ENCODE measurements around the gene DRC3.

Gene DRC3

DNA sequence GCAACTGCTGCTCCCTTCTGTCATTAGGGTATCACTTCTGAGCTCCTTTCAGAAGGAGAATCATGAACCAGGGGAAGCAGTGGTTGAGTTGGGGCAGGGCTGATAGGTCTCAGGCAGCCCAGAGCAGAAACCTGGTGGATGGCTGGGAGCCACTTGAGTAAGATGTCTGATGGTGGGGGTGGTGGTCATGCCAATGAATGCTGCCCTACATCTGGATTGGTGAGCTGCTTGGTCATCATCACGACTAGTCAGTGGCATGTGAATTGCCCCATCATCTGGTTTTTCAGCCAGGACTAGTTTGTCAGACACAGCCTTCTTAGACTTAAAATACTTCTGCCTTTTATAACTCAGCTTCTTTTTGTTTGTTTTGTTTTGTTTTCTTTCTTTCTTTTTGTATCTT lies 69.1 kb downstream of the DRC3 start:
- peak; percentile 45 for DNase-seq (ENCODE audit: low read depth)
- TF ChIP-seq CTCF (IDR thresholded peaks at IDR 0.05; ENCODE audit: low read length, missing control alignments): no peak
- H3K4me3 ChIP-seq (replicated peaks; ENCODE audit: low read depth, low read length): no peak overlapping the region

DNA sequence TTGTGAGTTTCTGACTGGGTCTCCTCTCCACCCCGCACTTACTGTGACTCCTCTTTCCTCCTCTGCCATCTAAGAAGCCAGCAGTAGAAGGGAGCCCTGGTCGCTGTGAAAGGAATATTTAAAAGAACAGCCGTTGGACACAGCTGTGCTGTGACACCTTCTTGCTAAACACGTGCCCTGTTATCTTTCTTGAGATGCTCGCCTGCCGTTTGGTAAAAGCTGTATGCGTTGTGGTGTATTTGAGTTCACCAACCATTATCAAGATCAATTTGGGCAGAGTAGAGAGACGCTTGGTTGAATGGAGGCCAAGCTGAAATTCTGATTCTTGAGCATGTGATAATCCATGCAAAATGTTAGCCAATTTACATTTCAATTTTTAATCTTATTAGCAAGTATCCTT lies 70.3 kb downstream of the DRC3 start:
- no peak for TF ChIP-seq CTCF (IDR thresholded peaks at IDR 0.05; ENCODE audit: low read length, missing control alignments)
- no peak overlapping the region for H3K4me3 ChIP-seq (replicated peaks; ENCODE audit: low read depth, low read length)
- DNase-seq (ENCODE audit: low read depth): no peak

- peak; percentile 37 for TF ChIP-seq CTCF (IDR thresholded peaks at IDR 0.05; ENCODE audit: low read length, missing control alignments)
- H3K4me3 ChIP-seq (replicated peaks; ENCODE audit: low read depth, low read length): no peak overlapping the region
- DNase-seq (ENCODE audit: low read depth): peak; percentile 45
Observed at GRCh38 chr17:18043491-18043890, 70.8 kb downstream of the DRC3 start.

DNA sequence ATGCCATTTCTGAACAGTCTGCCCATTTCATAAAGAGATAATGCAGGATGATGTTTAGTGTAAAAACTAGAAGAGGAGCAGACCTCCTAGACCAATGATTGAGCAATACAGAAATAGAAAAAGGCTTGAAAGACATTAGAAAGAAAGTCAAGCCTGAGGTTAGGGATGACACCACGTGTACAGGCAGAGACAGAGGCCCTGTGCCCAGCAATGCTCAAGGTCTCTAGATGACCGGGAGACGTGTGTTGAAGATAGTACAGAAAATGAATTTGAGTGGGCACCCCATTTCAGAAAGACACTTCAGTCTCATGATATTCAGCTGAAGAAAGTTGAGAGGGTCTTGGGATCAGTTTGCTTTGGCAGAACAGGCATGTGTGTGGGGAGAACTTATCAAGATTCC lies 71.9 kb downstream of the DRC3 start:
- no peak for DNase-seq (ENCODE audit: low read depth)
- TF ChIP-seq CTCF (IDR thresholded peaks at IDR 0.05; ENCODE audit: low read length, missing control alignments): no peak

DNA sequence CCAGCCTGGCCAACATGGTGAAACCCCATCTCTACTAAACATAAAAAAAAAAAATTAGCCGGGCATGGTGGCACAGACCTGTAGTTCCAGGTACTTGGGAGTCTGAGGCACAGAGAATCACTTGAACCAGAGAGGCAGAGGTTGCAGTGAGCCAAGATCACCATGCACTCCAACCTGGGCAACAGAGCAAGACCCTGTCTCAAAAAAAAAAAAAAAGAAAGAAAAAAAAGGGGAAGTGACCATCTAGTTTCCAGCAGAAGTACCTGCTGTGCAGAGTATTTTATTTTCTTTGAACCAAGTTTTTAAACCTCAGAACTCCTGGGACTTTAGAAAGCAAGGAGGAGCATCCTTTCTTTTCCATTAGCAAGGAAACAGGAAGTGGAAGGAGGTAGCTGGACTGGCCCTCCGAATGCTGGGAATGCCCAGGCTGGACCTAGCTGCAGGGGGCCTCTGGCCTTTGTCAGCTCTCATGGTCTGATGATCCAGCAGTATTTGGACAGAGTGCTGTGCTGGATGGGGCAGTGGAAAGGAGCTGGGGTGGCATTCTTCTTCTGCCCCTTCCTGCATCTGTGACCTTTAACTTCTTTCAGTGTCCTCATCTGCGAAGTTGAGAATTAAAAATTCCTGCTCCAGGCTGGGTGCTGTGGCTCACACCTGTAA lies 73.2 kb downstream of the DRC3 start:
- TF ChIP-seq CTCF (IDR thresholded peaks at IDR 0.05; ENCODE audit: low read length, missing control alignments): no peak

More for the DNA sequence above, 71.9 kb downstream of the DRC3 start:
- H3K4me3 ChIP-seq (replicated peaks; ENCODE audit: low read depth, low read length): no peak overlapping the region

GRCh38 chr17:18055597-18055996 lies 82.9 kb downstream of the DRC3 start:
- no peak for TF ChIP-seq CTCF (IDR thresholded peaks at IDR 0.05; ENCODE audit: low read length, missing control alignments)
- no peak for DNase-seq (ENCODE audit: low read depth)
- H3K4me3 ChIP-seq (replicated peaks; ENCODE audit: low read depth, low read length): no peak overlapping the region

More for the DNA sequence above, 73.2 kb downstream of the DRC3 start:
- DNase-seq (ENCODE audit: low read depth): no peak
- H3K4me3 ChIP-seq (replicated peaks; ENCODE audit: low read depth, low read length): no peak overlapping the region

DNA sequence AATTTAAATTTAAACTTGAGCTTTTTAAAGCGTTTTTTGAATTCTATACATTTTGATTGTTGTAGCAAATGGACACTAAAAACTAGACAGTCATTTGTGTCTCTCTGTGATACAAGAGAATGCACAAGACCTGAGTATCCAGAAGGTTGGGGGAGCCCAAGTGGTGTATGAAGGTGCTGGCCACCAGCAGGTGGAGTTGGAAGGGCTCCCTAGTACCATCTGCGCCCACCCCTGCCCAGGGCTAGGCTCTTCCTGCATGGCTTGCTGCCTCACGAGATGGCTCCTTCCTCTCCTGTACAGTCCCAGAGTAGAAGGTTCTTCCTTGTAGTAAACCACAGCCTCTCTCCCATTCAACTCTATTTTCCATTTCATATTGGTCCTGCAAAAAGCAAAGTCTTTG lies 83.6 kb downstream of the DRC3 start:
- no peak for TF ChIP-seq CTCF (IDR thresholded peaks at IDR 0.05; ENCODE audit: low read length, missing control alignments)
- H3K4me3 ChIP-seq (replicated peaks; ENCODE audit: low read depth, low read length): no peak overlapping the region
- no peak for DNase-seq (ENCODE audit: low read depth)
